NCI-H2107 (cell line): ENCODE data around the gene PLG.
"Not testable (repeated sequence)": the region's sequence is repeated elsewhere in the genome, so short reads cannot be mapped to it uniquely, and the experiment has no call there.

Experiments
- DNase-seq: peaks from one replicate; lab custom pipeline; 2025; lab: John Stamatoyannopoulos, UW

PLG gene

GRCh38 chr6:160701918-160702680 is at the start of gene PLG:
PLG (plus strand) TSS chr6:160702244; CDS start chr6:160702305, 61 bp downstream.
- not testable (repeated sequence) for DNase-seq

DNA sequence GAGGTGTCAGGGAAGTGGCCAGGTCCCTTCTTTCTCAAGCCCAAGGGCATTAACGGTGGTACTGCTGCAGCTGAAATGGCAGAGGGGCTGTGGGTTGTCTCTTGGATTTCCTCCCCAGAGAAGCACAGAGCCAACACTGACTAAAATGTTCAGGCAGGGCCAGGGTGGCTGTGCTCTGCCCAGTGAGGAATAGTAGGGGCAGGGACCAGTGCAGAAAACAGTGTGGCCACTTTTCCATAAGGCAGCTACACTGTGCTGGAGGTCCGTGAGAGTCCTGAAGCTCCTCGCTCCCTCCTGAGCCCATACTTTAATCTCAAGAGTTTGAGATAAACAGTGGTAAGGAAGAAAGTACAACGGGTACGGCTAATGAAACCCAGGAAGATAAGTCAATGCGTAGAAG is 42.5 kb upstream of the PLG start:
- DNase-seq, result no peak

DNA sequence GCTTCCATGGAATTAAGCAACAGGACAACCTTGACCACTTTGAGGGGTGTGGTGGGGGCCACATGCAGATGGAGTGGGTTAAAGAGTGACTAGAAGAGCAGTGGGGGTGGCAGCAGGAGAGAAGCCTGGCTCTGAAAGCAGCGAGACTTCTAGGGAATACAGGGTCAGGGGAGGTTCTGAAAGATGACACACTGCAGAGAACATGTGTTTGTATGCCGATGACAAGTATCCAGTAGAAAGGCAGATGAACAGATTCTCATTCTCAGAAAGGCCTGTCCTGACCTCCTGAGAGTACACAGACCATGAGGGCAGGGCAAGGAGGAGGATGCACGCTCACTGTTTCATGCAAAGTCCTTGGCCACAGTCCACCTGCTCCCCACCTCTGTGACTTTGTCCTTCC is 40.8 kb upstream of the PLG start:
- no peak for DNase-seq

DNA sequence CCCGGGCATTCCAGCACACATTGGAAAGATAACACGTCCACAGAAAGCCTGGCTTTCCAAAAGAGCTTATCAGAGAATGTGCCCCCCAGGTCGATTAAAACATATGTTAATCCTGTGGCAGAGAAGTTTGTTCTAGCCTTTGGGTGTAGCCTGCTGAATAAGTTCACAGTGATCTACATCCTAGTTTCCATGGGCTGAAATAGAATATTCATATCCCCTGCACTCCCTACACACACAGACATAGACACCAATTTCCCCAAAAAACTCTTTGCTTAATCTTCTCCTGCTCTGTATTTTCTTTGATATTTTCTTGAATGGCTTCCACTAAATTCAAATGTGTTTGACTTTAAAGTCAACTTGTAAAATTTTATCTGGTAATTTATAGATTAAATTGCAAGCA is 39.6 kb upstream of the PLG start:
- DNase-seq, result no peak

DNA sequence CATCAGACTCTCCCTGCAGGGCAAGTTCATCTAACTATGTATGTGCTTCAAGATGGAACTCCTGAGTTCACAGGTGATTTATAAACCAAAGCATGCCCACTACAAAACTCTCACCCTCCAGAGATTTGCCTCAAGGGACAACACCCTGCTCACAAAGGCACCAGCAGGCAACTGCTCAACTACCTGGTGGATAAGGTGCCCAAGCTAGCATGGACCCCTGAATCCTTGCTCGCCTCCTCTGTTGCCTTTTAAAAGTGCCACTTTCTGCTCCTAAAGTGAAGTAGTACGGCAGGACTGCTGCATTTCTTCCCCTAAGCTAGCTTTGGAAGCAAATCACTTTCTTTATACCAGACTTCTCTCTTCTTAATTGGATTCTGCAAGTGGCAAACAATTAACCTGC is 39.2 kb upstream of the PLG start:
- no peak for DNase-seq

- not testable (repeated sequence) for DNase-seq
These were observed 37.8 kb upstream of the PLG start, which contains the start of gene LPA for GRCh38 chr6:160664198-160664597. LPA (minus strand) TSS chr6:160664275; CDS start chr6:160664214, 61 bp downstream.

GRCh38 chr6:160667639-160668481 is 34.2 kb upstream of the PLG start:
- DNase-seq, result no peak

GRCh38 chr6:160668589-160668988 is 33.5 kb upstream of the PLG start:
- DNase-seq, result no peak

DNA sequence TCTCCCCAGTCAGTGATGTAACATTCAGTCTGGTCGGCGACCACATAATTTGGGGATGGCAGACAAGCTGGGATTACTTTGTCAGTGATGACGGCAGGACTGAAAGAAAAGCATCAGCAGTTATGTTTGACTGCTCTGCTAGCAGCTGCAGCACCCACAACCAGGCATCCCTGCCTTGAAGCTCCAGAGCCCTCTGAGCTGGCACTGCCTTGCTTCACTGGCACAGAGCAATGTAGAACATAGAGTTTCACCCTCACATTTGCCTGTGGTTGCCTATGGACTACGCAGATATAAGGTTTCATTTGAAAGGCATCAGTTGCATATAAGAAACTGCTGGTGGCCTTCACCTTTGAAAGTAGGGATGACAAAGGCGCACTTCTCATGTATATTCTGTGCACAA is 25.6 kb upstream of the PLG start:
- DNase-seq, result not testable (repeated sequence)

DNA sequence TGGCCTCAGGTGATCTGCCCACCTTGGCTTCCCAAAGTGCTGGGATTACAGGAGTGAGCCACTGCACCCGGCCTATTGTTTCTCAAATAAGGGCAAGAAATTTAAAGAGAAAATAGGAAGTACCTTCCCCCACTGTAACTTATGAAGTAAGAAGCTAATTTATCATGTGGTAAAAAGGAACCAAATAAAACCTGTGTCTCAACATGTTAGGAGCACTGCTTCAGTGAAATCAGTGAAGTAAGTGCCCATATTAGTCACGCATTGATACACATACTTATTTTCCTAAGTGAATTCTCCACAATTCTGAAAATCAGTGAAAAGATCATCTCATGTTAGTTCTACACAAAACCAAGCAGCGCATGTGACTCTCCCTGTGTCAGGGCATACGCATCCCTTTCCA is 23.8 kb upstream of the PLG start:
- no peak for DNase-seq

- no peak for DNase-seq
These were observed 23.2 kb upstream of the PLG start for GRCh38 chr6:160678744-160679401.

GRCh38 chr6:160679402-160679769 is 22.7 kb upstream of the PLG start:
- DNase-seq, result no peak

DNA sequence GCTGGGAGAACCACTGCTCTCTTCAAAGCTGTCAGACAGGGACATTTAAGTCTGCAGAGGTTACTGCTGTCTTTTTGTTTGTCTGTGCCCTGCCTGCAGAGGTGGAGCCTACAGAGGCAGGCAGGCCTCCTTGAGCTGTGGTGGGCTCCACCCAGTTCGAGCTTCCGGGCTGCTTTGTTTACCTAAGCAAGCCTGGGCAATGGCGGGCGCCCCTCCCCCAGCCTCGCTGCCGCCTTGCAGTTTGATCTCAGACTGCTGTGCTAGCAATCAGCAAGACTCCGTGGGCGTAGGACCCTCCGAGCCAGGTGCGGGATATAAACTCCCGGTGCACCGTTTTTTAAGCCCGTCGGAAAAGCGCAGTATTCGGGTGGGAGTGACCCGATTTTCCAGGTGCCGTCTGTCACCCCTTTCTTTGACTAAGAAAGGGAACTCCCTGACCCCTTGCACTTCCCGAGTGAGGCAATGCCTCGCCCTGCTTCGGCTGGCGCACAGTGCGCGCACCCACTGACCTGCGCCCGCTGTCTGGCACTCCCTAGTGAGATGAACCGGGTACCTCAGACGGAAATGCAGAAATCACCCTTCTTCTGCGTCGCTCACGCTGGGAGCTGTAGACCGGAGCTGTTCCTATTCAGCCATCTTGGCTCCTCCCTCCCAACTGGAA is 16.8 kb upstream of the PLG start:
- not testable (repeated sequence) for DNase-seq

DNA sequence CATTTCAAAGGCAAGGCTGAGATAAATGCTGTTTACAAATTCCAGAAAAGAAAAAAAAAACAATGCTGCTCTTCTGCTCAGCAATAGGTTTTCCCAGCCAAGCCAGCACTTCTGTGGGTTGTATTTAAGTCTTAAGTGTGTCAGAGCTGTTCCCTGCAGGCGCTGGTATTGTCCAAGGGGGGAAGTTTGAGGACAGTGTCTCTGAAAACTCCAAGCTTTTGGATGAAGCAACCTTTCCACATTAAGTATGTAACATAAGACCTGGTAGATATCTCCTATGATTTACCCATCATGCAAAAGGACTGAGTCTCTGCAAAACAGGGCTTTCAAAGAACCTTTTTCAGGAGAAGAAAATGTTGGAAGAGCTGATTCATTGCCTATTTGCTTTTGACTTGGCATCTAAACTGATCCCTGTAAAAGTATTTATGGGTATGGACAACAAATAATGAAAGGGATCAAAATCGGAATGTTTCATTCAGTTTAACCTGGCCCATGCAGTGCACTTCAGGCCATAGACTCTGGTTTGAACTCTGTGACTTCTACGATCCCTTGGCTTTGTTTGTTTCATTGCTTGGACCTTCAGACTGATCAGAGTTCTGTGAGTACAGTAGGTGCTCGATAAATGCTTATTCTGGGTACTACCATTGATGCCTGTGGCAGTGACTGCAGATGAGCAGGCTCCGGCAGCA is 16.1 kb upstream of the PLG start:
- DNase-seq, result no peak

GRCh38 chr6:160690458-160690857 is 11.6 kb upstream of the PLG start:
- DNase-seq, result no peak

GRCh38 chr6:160691617-160692016 is 10.4 kb upstream of the PLG start:
- no peak for DNase-seq

DNA sequence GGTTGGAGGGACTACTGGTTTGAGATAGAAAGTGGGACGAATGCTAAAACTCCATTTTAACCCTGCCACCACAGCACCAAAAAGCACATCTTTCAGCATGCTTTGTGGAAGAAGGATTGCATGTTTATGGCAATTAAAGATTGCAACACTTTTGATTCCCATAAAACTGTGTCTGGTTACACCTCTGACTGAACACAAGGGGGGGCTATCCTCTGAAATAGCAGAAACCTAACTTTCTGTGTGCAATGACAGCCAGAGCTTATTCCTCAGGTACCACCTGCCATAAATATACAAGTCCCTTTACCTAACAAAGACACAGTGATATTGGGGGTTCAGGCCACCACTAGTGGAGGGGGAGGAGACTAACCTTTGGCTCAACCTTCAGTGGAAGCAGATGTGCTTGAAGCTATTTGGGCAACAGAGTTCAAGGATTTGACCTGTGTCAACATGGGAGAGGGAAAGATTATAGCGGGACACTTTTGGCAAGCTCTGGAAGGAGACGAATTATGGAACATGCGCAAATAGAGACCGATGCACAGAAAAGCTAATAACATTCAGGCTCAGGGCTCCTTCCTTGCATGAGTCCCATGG is 9.6 kb upstream of the PLG start:
- DNase-seq, result no peak

DNA sequence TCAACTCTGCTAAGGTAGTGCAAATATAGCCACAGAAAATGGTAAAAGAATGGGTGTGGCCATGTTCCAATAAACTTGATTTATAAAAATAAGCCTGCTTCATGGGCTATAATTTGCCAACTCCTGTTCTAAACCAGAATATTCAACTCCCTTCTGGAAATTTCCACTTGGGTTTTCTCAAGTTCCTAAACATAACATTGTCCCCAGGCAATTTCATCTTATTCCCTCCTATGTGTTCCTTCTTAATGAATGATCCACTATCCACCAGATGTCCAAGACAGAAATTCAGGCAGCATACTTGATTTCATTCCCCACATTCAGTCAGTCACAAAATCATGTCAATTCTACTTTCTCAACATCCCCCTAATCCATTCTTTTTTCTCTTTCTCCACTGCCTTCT is 7.0 kb upstream of the PLG start:
- DNase-seq, result not testable (repeated sequence)

DNA sequence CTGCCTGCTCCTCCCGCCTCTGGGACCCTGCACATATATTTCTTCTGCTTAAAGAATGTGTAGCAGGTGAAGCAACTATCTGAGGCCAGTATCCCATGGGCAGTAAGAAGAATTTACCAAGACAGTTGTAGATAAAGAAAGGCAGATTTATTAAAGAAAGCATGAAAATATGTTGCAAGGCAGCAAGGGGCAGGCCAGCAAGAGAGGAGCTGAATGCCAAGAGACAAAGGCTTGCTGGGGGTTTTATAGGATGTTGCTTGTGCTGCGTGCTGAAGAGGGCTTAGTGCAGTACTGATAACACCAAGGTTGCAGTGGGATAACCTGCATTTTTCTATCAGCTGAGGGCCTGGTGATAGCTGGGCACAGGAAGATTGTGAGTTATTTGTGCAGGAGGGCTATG is 6.4 kb upstream of the PLG start:
- DNase-seq, result not testable (repeated sequence)

DNA sequence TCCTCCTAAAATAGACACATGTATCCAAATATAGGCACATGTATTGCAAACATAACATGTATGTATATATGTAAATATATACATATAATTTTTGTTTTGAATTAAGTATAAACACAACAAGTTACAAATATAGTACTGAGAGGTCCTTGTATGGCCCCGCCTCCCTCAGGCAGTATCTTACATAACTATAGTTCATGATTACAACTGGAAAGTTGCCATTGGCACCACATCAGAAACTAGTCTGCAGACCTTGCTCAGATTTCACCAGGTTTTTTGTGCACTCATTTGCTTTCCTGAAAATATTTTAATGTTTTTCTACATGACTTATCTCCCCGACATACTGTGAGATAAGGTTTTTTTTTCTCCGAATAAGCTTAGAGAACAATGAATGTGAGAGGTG is 5.2 kb upstream of the PLG start:
- DNase-seq, result not testable (repeated sequence)

DNA sequence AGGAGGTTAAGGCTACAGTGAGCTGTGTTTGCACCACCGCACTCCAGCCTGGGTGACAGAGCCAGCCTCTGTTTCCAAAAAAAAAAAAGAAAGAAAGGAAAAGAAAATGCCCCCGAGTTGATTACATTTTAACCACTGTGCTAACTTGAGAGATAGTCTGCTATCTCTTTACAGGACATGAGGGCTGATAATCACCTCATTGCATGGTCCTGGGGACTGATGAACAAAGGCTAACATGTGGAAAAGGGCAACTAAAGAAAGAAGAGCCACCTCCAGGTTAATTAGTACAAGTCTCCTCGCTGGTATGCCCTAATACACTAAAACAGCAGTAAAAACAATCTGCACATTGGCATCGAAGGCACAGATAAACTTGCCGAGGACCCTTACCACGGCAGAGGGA is 4.2 kb upstream of the PLG start:
- DNase-seq, result no peak
